Measurements from ENCODE around the gene GLYATL1B. TPM values are rescaled to one million over a fixed set of nuclear protein-coding genes. Genes with fewer than 3 reads are reported as not detected.
"Not testable (repeated sequence)": the region's sequence is repeated elsewhere in the genome, so short reads cannot be mapped to it uniquely, and the experiment has no call there.

The GLYATL1B gene
- total and polyA plus RNA-seq, 10 of the 15 experiments (the other 5 are each of a cell fraction or from before 2014, with no cell fraction given) = 0.10 to 1.7 (median 0.24) TPM; not detected in 4

DNA sequence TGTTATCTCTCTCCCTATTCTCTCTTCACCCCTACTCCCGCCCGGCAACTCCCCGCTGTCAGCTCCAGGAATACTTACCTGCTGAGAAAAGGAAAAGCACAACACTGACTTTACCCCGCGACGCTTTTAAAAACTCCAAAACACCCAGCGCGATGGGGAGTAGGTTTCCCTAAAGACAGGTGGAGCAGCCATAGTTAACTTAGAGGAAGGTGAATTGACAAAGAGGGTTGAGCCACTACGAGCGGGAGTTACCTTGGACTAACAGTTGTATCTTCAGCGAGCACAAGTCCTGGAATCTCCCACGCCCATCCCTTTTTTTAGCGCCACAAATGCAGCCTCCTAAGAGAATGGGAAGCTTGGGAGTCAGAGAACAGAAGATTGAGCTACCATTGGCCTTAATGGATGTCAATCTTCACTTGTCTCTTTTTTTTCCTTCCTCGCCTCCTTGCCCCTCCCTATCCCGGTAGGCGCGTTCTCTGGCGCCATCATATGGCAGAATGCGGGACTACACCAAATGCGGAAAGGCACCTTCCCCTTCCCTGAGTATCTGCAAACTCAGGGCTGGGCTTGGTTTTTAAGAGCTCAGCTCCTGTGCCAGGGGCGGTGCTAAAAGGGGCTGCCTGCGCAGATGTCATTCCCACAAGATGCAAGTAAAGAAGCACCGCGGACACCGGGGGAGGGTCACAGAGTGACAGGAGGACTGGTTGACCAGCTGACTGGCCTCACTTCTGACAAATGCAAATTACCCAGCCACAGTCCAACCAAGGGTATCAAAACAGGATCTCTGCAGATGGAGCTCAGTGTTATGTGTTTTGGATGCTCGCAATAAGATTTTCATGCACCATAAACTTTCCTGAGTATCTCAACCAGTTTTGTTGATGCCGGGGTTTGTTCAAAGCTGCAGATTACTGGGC is 27.7 kb upstream of the GLYATL1B start:
- H3K4me1 ChIP-seq (ENCODE audit: control insufficient read depth, insufficient read depth, low read length); H3K27me3 ChIP-seq (replicated peaks in 1 of 2; ENCODE audit: control insufficient read depth in 2 of 2, insufficient read depth in 2 of 2, low read length in 1 of 2); H3K27ac ChIP-seq (ENCODE audit: control insufficient read depth, insufficient read depth); BruUV-seq (replicated peaks); in situ Hi-C loops (cut with MboI); H3K36me3 ChIP-seq (ENCODE audit: control insufficient read depth in 2 of 2, insufficient read depth in 2 of 2, low read length in 1 of 2); H3K9me3 ChIP-seq (replicated peaks; ENCODE audit: control insufficient read depth, insufficient read depth, low read length); H3K79me2 ChIP-seq (ENCODE audit: control insufficient read depth, insufficient read depth, low read length); H4K20me1 ChIP-seq (ENCODE audit: control insufficient read depth, insufficient read depth): not testable (repeated sequence)
- POLR2A ChIA-PET = interaction anchor here (0.6 kb wide), 1 partner anchor 62 kb away, joined by 4 read pairs; no protein-coding TSS in a partner anchor
- H3K4me2 ChIP-seq (ENCODE audit: control insufficient read depth, insufficient read depth) = peak overlapping the region; percentile 83
- intact Hi-C loops (cut with micrococcal nuclease; ENCODE audit: unreplicated experiment) = loop anchor here (1.0 to 5.0 kb wide), 4 partner anchors 38 to 406 kb away; no protein-coding TSS in a partner anchor
- WGBS (ENCODE audit: insufficient coverage, insufficient replicate concordance, low lambda C conversion rate, missing lambda C conversion rate) = under 1% methylated on average over 27 of the region's 27 CpGs
- CTCF ChIA-PET = interaction anchor here (0.5 to 4.2 kb wide), 72 partner anchors 9 to 1517 kb away, joined by 3 to 48 read pairs (median 5); partner anchors contain the start of genes DTX4, FAM111A, FAM111B and GLYATL2
- peak overlapping the region; percentile 62 for H3K9ac ChIP-seq (ENCODE audit: control insufficient read depth, insufficient read depth, low read length)
- SMC1A ChIA-PET (ENCODE audit: uncharacterized antibody, unreplicated experiment) = interaction anchor here (0.6 to 2.9 kb wide), 33 partner anchors 9 to 482 kb away, joined by 3 to 14 read pairs (median 3); no protein-coding TSS in a partner anchor
- peak overlapping the region; percentile 97 for H2AFZ ChIP-seq (ENCODE audit: control insufficient read depth, low read depth, low read length)
- peak; percentile 75 for FAIRE-seq
- peak; percentile 93 for ATAC-seq
- peak overlapping the region; percentile 71 for H3K4me3 ChIP-seq
- peak; percentile 85 for DNase-seq (ENCODE audit: low read depth, low spot score)
- RAD21 ChIA-PET (ENCODE audit: unreplicated experiment) = interaction anchor here (0.6 to 2.0 kb wide), 24 partner anchors 8 to 490 kb away, joined by 3 to 29 read pairs (median 4); partner anchors contain the start of gene FAM111B
- TF ChIP-seq YY1 (IDR thresholded peaks at IDR 0.05; ENCODE audit: low read depth, low read length) (peak; percentile 61), SMC3 (IDR thresholded peaks at IDR 0.05; ENCODE audit: borderline replicate concordance, low read length) (peak; percentile 71), FOXM1 (IDR thresholded peaks at IDR 0.05; ENCODE audit: low read depth, low read length) (peak; percentile 38; the same call in 1 of the 2 replicates), RUNX3 (IDR thresholded peaks at IDR 0.05; ENCODE audit: low read length) (peak; percentile 35; the same call in 1 of the 2 replicates), IKZF1 (conservative IDR thresholded peaks at IDR 0.05) (peak; percentile 55), RB1 (IDR thresholded peaks at IDR 0.05; ENCODE audit: borderline replicate concordance) (peak; percentile 48; the same call in 1 of the 2 replicates), IKZF2 (IDR thresholded peaks at IDR 0.05) (peak; percentile 39 to 54; a peak in 2 of 4 replicates), IRF4 (IDR thresholded peaks at IDR 0.05; ENCODE audit: low read depth, low read length) (0 out of 2 replicates have a peak, but pooled peaks have one; percentile 46), SRF (IDR thresholded peaks at IDR 0.05; ENCODE audit: low read depth in 2 of 2, low read length in 2 of 2) (0 out of 4 replicates have a peak, but pooled peaks of 1 of the 2 experiments have one; percentile 29), SP1 (IDR thresholded peaks at IDR 0.05; ENCODE audit: low read depth, low read length) (peak; percentile 84), CHD2 (IDR thresholded peaks at IDR 0.05; ENCODE audit: borderline replicate concordance, low read depth, low read length) (peak; percentile 39; the same call in 1 of the 2 replicates), ZNF384 (IDR thresholded peaks at IDR 0.05; ENCODE audit: borderline replicate concordance, low read depth, low read length) (peak; percentile 97), NFYB (IDR thresholded peaks at IDR 0.05; ENCODE audit: insufficient read depth, low read depth, low read length) (peak; percentile 83), POU2F2 (IDR thresholded peaks at IDR 0.05; ENCODE audit: borderline replicate concordance, low read depth, low read length) (peak; percentile 35; the same call in 2 of the 3 replicates), DPF2 (IDR thresholded peaks at IDR 0.05) (peak; percentile 81), SPI1 (IDR thresholded peaks at IDR 0.05; ENCODE audit: borderline replicate concordance, insufficient read depth, low read depth, low read length) (0 out of 2 replicates have a peak, but pooled peaks have one; percentile 12), BHLHE40 (IDR thresholded peaks at IDR 0.05; ENCODE audit: borderline replicate concordance in 1 of 2, low read depth in 2 of 2, low read length in 1 of 2) (peak in 1 of 2 experiments; percentile 49; a peak in 2 of 4 replicates)
- TF ChIP-seq, protein P1, sequence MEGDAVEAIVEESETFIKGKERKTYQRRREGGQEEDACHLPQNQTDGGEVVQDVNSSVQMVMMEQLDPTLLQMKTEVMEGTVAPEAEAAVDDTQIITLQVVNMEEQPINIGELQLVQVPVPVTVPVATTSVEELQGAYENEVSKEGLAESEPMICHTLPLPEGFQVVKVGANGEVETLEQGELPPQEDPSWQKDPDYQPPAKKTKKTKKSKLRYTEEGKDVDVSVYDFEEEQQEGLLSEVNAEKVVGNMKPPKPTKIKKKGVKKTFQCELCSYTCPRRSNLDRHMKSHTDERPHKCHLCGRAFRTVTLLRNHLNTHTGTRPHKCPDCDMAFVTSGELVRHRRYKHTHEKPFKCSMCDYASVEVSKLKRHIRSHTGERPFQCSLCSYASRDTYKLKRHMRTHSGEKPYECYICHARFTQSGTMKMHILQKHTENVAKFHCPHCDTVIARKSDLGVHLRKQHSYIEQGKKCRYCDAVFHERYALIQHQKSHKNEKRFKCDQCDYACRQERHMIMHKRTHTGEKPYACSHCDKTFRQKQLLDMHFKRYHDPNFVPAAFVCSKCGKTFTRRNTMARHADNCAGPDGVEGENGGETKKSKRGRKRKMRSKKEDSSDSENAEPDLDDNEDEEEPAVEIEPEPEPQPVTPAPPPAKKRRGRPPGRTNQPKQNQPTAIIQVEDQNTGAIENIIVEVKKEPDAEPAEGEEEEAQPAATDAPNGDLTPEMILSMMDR (IDR thresholded peaks at IDR 0.05 in 2 of 3, conservative IDR thresholded peaks at IDR 0.05 in 1 of 3; ENCODE audit: control insufficient read depth in 2 of 3, extremely low read depth in 1 of 3, insufficient read depth in 1 of 3, low read depth in 3 of 3, low read length in 3 of 3) = peak; percentile 94 to 98 (median 97)
- TF ChIP-seq, protein P2, sequence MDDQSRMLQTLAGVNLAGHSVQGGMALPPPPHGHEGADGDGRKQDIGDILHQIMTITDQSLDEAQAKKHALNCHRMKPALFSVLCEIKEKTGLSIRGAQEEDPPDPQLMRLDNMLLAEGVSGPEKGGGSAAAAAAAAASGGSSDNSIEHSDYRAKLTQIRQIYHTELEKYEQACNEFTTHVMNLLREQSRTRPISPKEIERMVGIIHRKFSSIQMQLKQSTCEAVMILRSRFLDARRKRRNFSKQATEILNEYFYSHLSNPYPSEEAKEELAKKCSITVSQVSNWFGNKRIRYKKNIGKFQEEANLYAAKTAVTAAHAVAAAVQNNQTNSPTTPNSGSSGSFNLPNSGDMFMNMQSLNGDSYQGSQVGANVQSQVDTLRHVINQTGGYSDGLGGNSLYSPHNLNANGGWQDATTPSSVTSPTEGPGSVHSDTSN (IDR thresholded peaks at IDR 0.05; ENCODE audit: insufficient replicate concordance, low read depth, low read length) = peak; percentile 95

Data from GM12878 (cell line).